Ishikawa (cell line): ENCODE results near the gene IWS1.

Experiments
- CEBPB ChIP-seq: IDR thresholded peaks from 2 replicates; pipeline ENCODE4 v1.6.1; 2012
- CREB1 ChIP-seq: IDR thresholded peaks from 2 replicates; pipeline ENCODE4 v1.6.1; 2012; ENCODE audit warnings: low read depth
- EP300 ChIP-seq: IDR thresholded peaks from 2 replicates; pipeline ENCODE4 v1.6.1; 2012; ENCODE audit warnings: borderline replicate concordance
- NFIC ChIP-seq: IDR thresholded peaks from 2 replicates; pipeline ENCODE4 v1.6.1; 2012
- RAD21 ChIP-seq: IDR thresholded peaks from 2 replicates; pipeline ENCODE4 v1.6.1; 2012; ENCODE audit warnings: low read depth
- TAF1 ChIP-seq: IDR thresholded peaks from 2 replicates; pipeline ENCODE4 v1.6.1; 2012; ENCODE audit warnings: low read depth, mild to moderate bottlenecking
- TF ChIP-seq, protein P1 (sequence below): IDR thresholded peaks from 2 replicates; pipeline ENCODE4 v1.6.1; 2012; ENCODE audit warnings: low read depth, mild to moderate bottlenecking
- TF ChIP-seq, protein P2 (sequence below): IDR thresholded peaks from 2 replicates; pipeline ENCODE4 v1.6.1; 2012

DNA sequence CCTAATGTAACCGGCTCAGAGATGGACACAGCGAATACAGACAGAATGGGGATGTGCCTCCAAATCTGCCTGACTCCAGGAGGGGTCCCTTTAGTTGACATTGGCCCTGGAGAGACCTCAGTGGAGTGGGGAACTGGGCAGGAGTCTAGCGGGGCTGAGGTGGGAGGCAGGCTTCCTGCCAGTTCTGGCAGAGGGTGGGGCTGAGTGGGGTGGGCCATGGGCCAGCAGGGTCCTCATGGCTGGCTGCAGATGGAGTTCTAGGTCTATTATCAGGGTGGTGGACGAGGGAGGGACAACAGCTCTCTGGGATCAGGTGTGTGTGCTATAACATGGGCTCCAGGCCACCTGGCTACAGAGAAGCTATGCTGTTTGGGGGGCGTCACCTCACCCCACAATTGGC is 86.9 kb downstream of the IWS1 start:
- no peak for TF ChIP-seq NFIC
- TF ChIP-seq CREB1 = no peak
- TF ChIP-seq, protein P1, sequence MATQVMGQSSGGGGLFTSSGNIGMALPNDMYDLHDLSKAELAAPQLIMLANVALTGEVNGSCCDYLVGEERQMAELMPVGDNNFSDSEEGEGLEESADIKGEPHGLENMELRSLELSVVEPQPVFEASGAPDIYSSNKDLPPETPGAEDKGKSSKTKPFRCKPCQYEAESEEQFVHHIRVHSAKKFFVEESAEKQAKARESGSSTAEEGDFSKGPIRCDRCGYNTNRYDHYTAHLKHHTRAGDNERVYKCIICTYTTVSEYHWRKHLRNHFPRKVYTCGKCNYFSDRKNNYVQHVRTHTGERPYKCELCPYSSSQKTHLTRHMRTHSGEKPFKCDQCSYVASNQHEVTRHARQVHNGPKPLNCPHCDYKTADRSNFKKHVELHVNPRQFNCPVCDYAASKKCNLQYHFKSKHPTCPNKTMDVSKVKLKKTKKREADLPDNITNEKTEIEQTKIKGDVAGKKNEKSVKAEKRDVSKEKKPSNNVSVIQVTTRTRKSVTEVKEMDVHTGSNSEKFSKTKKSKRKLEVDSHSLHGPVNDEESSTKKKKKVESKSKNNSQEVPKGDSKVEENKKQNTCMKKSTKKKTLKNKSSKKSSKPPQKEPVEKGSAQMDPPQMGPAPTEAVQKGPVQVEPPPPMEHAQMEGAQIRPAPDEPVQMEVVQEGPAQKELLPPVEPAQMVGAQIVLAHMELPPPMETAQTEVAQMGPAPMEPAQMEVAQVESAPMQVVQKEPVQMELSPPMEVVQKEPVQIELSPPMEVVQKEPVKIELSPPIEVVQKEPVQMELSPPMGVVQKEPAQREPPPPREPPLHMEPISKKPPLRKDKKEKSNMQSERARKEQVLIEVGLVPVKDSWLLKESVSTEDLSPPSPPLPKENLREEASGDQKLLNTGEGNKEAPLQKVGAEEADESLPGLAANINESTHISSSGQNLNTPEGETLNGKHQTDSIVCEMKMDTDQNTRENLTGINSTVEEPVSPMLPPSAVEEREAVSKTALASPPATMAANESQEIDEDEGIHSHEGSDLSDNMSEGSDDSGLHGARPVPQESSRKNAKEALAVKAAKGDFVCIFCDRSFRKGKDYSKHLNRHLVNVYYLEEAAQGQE = no peak
- no peak for TF ChIP-seq EP300
- TF ChIP-seq TAF1 = no peak
- TF ChIP-seq RAD21 = no peak
- TF ChIP-seq, protein P2, sequence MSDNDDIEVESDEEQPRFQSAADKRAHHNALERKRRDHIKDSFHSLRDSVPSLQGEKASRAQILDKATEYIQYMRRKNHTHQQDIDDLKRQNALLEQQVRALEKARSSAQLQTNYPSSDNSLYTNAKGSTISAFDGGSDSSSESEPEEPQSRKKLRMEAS = no peak
- no peak for TF ChIP-seq CEBPB
